Measurements from ENCODE around the gene MARCHF9.

GRCh38 chr12:57797933-57798332 is 43.0 kb downstream of the MARCHF9 start:
- TF ChIP-seq EZH2 (IDR thresholded peaks at IDR 0.05) (no peak), POLR2AphosphoS5 (IDR thresholded peaks at IDR 0.05; ENCODE audit: borderline replicate concordance, low read depth, low read length) (no peak), FOXP2 (optimal IDR thresholded peaks at IDR 0.05; ENCODE audit: control extremely low read depth, extremely low read length, insufficient read depth) (no peak)
